Mesenchymal stem cell (in vitro differentiated cells and primary cell): ENCODE data around the gene PMAIP1.
A peak's percentile ranks its signal among the peaks of the same experiment; 100 is the strongest.

Experiments
- DNase-seq: peaks from one replicate; pipeline ENCODE4 v3.0.0-alpha.2; 2013
- H2AFZ ChIP-seq: one replicate; pipeline ENCODE4 v1.6.1; 2013; ENCODE audit warnings: low read depth, mild to moderate bottlenecking, control low read depth, inconsistent platforms, low read length, moderate library complexity
- H2AK5ac ChIP-seq: 2 replicates; pipeline ENCODE4 v1.6.1; 2013; ENCODE audit warnings: low read length, moderate library complexity, mild to moderate bottlenecking, inconsistent platforms; ENCODE audit not compliant: severe bottlenecking
- H2BK120ac ChIP-seq: one replicate; pipeline ENCODE4 v1.6.1; 2013; ENCODE audit warnings: low read depth, mild to moderate bottlenecking, inconsistent platforms, low read length, moderate library complexity
- H2BK12ac ChIP-seq, 2 experiments: one replicate each; pipeline ENCODE4 v1.6.1; 2013; ENCODE audit warnings: inconsistent platforms in 2 of 2, low read length in 2 of 2, mild to moderate bottlenecking in 2 of 2, moderate library complexity in 2 of 2, control low read depth in 1 of 2
- H2BK15ac ChIP-seq: one replicate; pipeline ENCODE4 v1.6.1; 2013; ENCODE audit warnings: mild to moderate bottlenecking, low read depth, inconsistent platforms; ENCODE audit not compliant: poor library complexity, severe bottlenecking
- H2BK5ac ChIP-seq: 2 replicates; pipeline ENCODE4 v1.6.1; 2013; ENCODE audit warnings: low read depth, mild to moderate bottlenecking, low read length, control low read depth, inconsistent platforms; ENCODE audit not compliant: poor library complexity, severe bottlenecking
- H3K14ac ChIP-seq, 2 experiments: one replicate each; pipeline ENCODE4 v1.6.1; 2013; ENCODE audit warnings: inconsistent platforms in 2 of 2, low read length in 2 of 2, control low read depth in 1 of 2, mild to moderate bottlenecking in 1 of 2, moderate library complexity in 1 of 2
- H3K18ac ChIP-seq, 2 experiments: one replicate each; pipeline ENCODE4 v1.6.1; 2013; ENCODE audit warnings: inconsistent platforms in 2 of 2, low read length in 2 of 2, control low read depth in 1 of 2, low read depth in 1 of 2, mild to moderate bottlenecking in 1 of 2
- H3K23ac ChIP-seq, 2 experiments: one replicate each; pipeline ENCODE4 v1.6.1; 2013; ENCODE audit warnings: inconsistent platforms in 2 of 2, low read length in 2 of 2, mild to moderate bottlenecking in 2 of 2, moderate library complexity in 2 of 2, control low read depth in 1 of 2
- H3K27ac ChIP-seq: 2 replicates; pipeline ENCODE4 v1.5.1; 2013; ENCODE audit warnings: mild to moderate bottlenecking, moderate library complexity, low read length, control low read depth, inconsistent platforms; ENCODE audit not compliant: poor library complexity, severe bottlenecking
- H3K27me3 ChIP-seq, 2 experiments: 2 replicates each; pipeline versions ENCODE4 v1.6.1 to v1.7.0; 2013; ENCODE audit warnings: low read length in 2 of 2, mild to moderate bottlenecking in 2 of 2, moderate library complexity in 2 of 2, control low read depth in 1 of 2, inconsistent platforms in 1 of 2; ENCODE audit not compliant: control insufficient read depth in 1 of 2, insufficient read depth in 1 of 2
- H3K36me3 ChIP-seq, 2 experiments: 2 replicates each; pipeline versions ENCODE4 v1.6.1 to v1.7.0; 2013; ENCODE audit warnings: low read length in 2 of 2, control low read depth in 1 of 2, inconsistent platforms in 1 of 2, low read depth in 1 of 2, mild to moderate bottlenecking in 1 of 2; ENCODE audit not compliant: insufficient read depth in 2 of 2, control insufficient read depth in 1 of 2
- H3K4ac ChIP-seq, 2 experiments: one replicate each; pipeline ENCODE4 v1.6.1; 2013; ENCODE audit warnings: inconsistent platforms in 2 of 2, low read length in 2 of 2, mild to moderate bottlenecking in 2 of 2, moderate library complexity in 2 of 2, control low read depth in 1 of 2, low read depth in 1 of 2
- H3K4me1 ChIP-seq: 2 replicates; pipeline ENCODE4 v1.6.1; 2013; ENCODE audit warnings: low read depth, low read length, control low read depth; ENCODE audit not compliant: control insufficient read depth, insufficient read depth
- H3K4me2 ChIP-seq: 2 replicates; pipeline ENCODE4 v1.6.1; 2013; ENCODE audit warnings: low read length, mild to moderate bottlenecking, inconsistent platforms; ENCODE audit not compliant: poor library complexity, severe bottlenecking
- H3K4me3 ChIP-seq, 2 experiments: 2 replicates each; pipeline versions ENCODE4 v1.5.1 to v1.7.0; 2013; ENCODE audit warnings: low read length in 2 of 2, mild to moderate bottlenecking in 2 of 2, control low read depth in 1 of 2, low read depth in 1 of 2; ENCODE audit not compliant: insufficient read depth in 1 of 2
- H3K79me1 ChIP-seq: replicated peaks from 2 replicates; pipeline ENCODE4 v1.6.1; 2013; ENCODE audit warnings: mild to moderate bottlenecking, control low read depth, low read length, inconsistent platforms; ENCODE audit not compliant: poor library complexity, severe bottlenecking
- H3K9ac ChIP-seq: 2 replicates; pipeline ENCODE4 v1.7.0; 2013; ENCODE audit warnings: mild to moderate bottlenecking, low read length, moderate library complexity
- H3K9me3 ChIP-seq: 2 replicates; pipeline ENCODE4 v1.7.0; 2013; ENCODE audit warnings: mild to moderate bottlenecking, low read length; ENCODE audit not compliant: control insufficient read depth
- H4K8ac ChIP-seq: one replicate; pipeline ENCODE4 v1.6.1; 2013; ENCODE audit warnings: inconsistent platforms, mild to moderate bottlenecking, low read length, moderate library complexity
- H4K91ac ChIP-seq: one replicate; pipeline ENCODE4 v1.6.1; 2013; ENCODE audit warnings: mild to moderate bottlenecking, low read length, inconsistent platforms
- WGBS: methylation state at CpG from one replicate; pipeline ENCODE4 v1.1.7; 2013; ENCODE audit warnings: mixed read lengths; 5-methylcytosine and 5-hydroxymethylcytosine counted together

PMAIP1 gene

GRCh38 chr18:59902131-59902992, 2.6 kb downstream of the PMAIP1 start:
- Histone ChIP-seq H3K23ac (no peak overlapping the region), H3K4me3 (peak overlapping the region in 1 of 2 experiments; percentile 84), H3K18ac (peak overlapping the region in 1 of 2 experiments; percentile 2), H3K9me3 (no peaks in the 10 kb centered on the region), H2BK5ac (no peak overlapping the region), H3K4me1 (peaks cover 4% of the 10 kb centered on the region), H4K91ac (no peak overlapping the region), H2AK5ac (no peak overlapping the region), H2BK12ac (no peak overlapping the region), H3K27ac (peak overlapping the region; percentile 13), H3K14ac (no peak overlapping the region), H2AFZ (no peak overlapping the region), H2BK120ac (no peak overlapping the region), H3K79me1 (peaks cover 1% of the 10 kb centered on the region), H3K4me2 (no peak overlapping the region), H3K4ac (no peak overlapping the region), H4K8ac (no peak overlapping the region), H3K27me3 (no peaks in the 10 kb centered on the region), H3K36me3 (peaks cover 0 to 12% of the 10 kb centered on the region in 2 experiments), H2BK15ac (no peak overlapping the region), H3K9ac (peak overlapping the region; percentile 76)
- DNase-seq = peak; percentile 88
- 43% methylated on average over 7 of the region's 8 CpGs for WGBS

GRCh38 chr18:59902993-59903610, 3.3 kb downstream of the PMAIP1 start:
- H3K9me3 ChIP-seq = no peaks in the 10 kb centered on the region
- no peak overlapping the region for H3K27ac ChIP-seq
- DNase-seq = no peak
- H3K23ac ChIP-seq = no peak overlapping the region
- H3K79me1 ChIP-seq = peaks cover 1% of the 10 kb centered on the region
- no peak overlapping the region for H3K4me2 ChIP-seq
- no peak overlapping the region for H3K9ac ChIP-seq
- H2BK120ac ChIP-seq = no peak overlapping the region
- 90% methylated on average over 7 of the region's 8 CpGs for WGBS
- no peak overlapping the region for H3K18ac ChIP-seq
- no peak overlapping the region for H3K14ac ChIP-seq
- no peak overlapping the region for H2BK12ac ChIP-seq
- no peak overlapping the region for H2AFZ ChIP-seq
- H3K36me3 ChIP-seq = peaks cover 0 to 12% of the 10 kb centered on the region in 2 experiments
- no peak overlapping the region for H2AK5ac ChIP-seq
- no peak overlapping the region for H4K8ac ChIP-seq
- H2BK5ac ChIP-seq = no peak overlapping the region
- no peak overlapping the region for H2BK15ac ChIP-seq
- peaks cover 4% of the 10 kb centered on the region for H3K4me1 ChIP-seq
- H3K4ac ChIP-seq = no peak overlapping the region
- H3K4me3 ChIP-seq = no peak overlapping the region
- H3K27me3 ChIP-seq = no peaks in the 10 kb centered on the region
- H4K91ac ChIP-seq = no peak overlapping the region

GRCh38 chr18:59904011-59904601, 4.3 kb downstream of the PMAIP1 start:
- Histone ChIP-seq H3K36me3 (peaks cover 0 to 12% of the 10 kb centered on the region in 2 experiments), H3K14ac (no peak overlapping the region), H2BK15ac (no peak overlapping the region), H3K4me3 (no peak overlapping the region), H4K91ac (no peak overlapping the region), H3K23ac (no peak overlapping the region), H3K79me1 (peaks cover 1% of the 10 kb centered on the region), H2AFZ (no peak overlapping the region), H3K18ac (peak overlapping the region; percentile 44 to 47), H2AK5ac (no peak overlapping the region), H3K4me1 (peaks cover 6% of the 10 kb centered on the region), H4K8ac (no peak overlapping the region), H2BK12ac (no peak overlapping the region), H3K9me3 (no peaks in the 10 kb centered on the region), H3K4ac (no peak overlapping the region), H2BK5ac (no peak overlapping the region), H3K4me2 (no peak overlapping the region), H3K27me3 (no peaks in the 10 kb centered on the region), H3K9ac (no peak overlapping the region), H2BK120ac (no peak overlapping the region), H3K27ac (peak overlapping the region; percentile 37)
- WGBS = no CpG with 5 or more reads among the region's 1 CpG
- DNase-seq = peak; percentile 66

DNA sequence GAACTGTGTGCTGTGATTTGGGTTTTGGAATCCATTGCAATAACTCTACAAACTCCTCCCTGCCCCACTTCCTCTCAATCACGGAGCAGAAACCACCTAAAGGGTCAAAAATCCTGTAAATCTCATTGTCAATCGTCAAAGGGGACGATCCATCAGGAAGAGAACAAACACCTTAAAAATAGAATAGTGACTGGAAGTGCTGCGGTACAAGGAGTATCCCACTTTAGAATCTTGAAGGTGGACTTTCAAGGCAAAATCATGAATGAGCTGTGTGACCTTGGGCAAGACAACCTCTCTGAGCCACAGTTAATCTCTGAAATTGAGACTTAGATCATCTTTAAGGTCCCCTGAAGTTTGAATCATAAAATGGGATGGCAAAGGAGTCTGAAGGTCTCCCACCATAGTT, 5.9 kb downstream of the PMAIP1 start:
- no peak overlapping the region for H2BK120ac ChIP-seq
- peaks cover 7% of the 10 kb centered on the region for H3K4me1 ChIP-seq
- H3K4me3 ChIP-seq = no peak overlapping the region
- peaks cover 1% of the 10 kb centered on the region for H3K79me1 ChIP-seq
- no peak overlapping the region for H3K4me2 ChIP-seq
- H2AFZ ChIP-seq = no peak overlapping the region
- H3K4ac ChIP-seq = no peak overlapping the region
- H3K9ac ChIP-seq = no peak overlapping the region
- H3K27me3 ChIP-seq = no peaks in the 10 kb centered on the region
- H2BK15ac ChIP-seq = no peak overlapping the region
- no peak overlapping the region for H4K8ac ChIP-seq
- H2BK5ac ChIP-seq = no peak overlapping the region
- H2AK5ac ChIP-seq = no peak overlapping the region
- H3K14ac ChIP-seq = no peak overlapping the region
- no peak overlapping the region for H2BK12ac ChIP-seq
- peaks cover 0 to 12% of the 10 kb centered on the region in 2 experiments for H3K36me3 ChIP-seq
- H3K18ac ChIP-seq = no peak overlapping the region
- H3K27ac ChIP-seq = no peak overlapping the region
- WGBS = 82% methylated on average over 4 of the region's 4 CpGs
- no peaks in the 10 kb centered on the region for H3K9me3 ChIP-seq
- H4K91ac ChIP-seq = no peak overlapping the region
- H3K23ac ChIP-seq = no peak overlapping the region
- DNase-seq = peak; percentile 33
